ENCODE measurements around the gene WSB1. TPM values are rescaled to one million over a fixed set of nuclear protein-coding genes. Genes with fewer than 3 reads are reported as not detected.
"Not testable (repeated sequence)": the region's sequence is repeated elsewhere in the genome, so short reads cannot be mapped to it uniquely, and the experiment has no call there.

Gene WSB1
- total and polyA plus RNA-seq, 10 of the 15 experiments (the other 5 are each of a cell fraction or from before 2014, with no cell fraction given) = 26.6 to 458 (median 101) TPM

DNA sequence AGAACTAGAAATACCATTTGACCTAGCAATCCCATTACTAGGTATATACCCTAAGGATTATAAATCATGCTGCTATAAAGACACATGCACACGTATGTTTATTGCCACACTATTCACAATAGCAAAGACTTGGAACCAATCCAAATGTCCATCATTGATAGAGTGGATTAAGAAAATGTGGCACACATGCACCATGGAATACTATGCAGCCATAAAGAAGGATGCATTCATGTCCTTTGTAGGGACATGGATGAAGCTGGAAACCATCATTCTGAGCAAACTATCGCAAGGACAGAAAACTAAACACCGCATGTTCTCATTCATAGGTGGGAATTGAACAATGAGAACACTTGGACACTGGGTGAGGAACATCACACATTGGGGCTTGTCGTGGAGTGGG, 39.1 kb upstream of the WSB1 start:
- H3K27me3 ChIP-seq (replicated peaks in 1 of 2; ENCODE audit: control insufficient read depth in 2 of 2, insufficient read depth in 2 of 2, low read length in 1 of 2); DNase-seq (ENCODE audit: low read depth, low spot score); H3K9me3 ChIP-seq (replicated peaks; ENCODE audit: control insufficient read depth, insufficient read depth, low read length); H4K20me1 ChIP-seq (ENCODE audit: control insufficient read depth, insufficient read depth); H3K79me2 ChIP-seq (ENCODE audit: control insufficient read depth, insufficient read depth, low read length); H3K36me3 ChIP-seq (ENCODE audit: control insufficient read depth in 2 of 2, insufficient read depth in 2 of 2, low read length in 1 of 2); H3K9ac ChIP-seq (ENCODE audit: control insufficient read depth, insufficient read depth, low read length); H3K4me3 ChIP-seq; H3K27ac ChIP-seq (ENCODE audit: control insufficient read depth, insufficient read depth); FAIRE-seq; SMC1A ChIA-PET (ENCODE audit: uncharacterized antibody, unreplicated experiment); ATAC-seq; RAD21 ChIA-PET (ENCODE audit: unreplicated experiment); H3K4me2 ChIP-seq (ENCODE audit: control insufficient read depth, insufficient read depth); H3K4me1 ChIP-seq (ENCODE audit: control insufficient read depth, insufficient read depth, low read length); intact Hi-C loops (cut with micrococcal nuclease; ENCODE audit: unreplicated experiment); BruUV-seq (replicated peaks); CTCF ChIA-PET; H2AFZ ChIP-seq (ENCODE audit: control insufficient read depth, low read depth, low read length); in situ Hi-C loops (cut with MboI); POLR2A ChIA-PET: not testable (repeated sequence)
- 85% methylated on average over 4 of the region's 4 CpGs for WGBS (ENCODE audit: insufficient coverage, insufficient replicate concordance, low lambda C conversion rate, missing lambda C conversion rate)

DNA sequence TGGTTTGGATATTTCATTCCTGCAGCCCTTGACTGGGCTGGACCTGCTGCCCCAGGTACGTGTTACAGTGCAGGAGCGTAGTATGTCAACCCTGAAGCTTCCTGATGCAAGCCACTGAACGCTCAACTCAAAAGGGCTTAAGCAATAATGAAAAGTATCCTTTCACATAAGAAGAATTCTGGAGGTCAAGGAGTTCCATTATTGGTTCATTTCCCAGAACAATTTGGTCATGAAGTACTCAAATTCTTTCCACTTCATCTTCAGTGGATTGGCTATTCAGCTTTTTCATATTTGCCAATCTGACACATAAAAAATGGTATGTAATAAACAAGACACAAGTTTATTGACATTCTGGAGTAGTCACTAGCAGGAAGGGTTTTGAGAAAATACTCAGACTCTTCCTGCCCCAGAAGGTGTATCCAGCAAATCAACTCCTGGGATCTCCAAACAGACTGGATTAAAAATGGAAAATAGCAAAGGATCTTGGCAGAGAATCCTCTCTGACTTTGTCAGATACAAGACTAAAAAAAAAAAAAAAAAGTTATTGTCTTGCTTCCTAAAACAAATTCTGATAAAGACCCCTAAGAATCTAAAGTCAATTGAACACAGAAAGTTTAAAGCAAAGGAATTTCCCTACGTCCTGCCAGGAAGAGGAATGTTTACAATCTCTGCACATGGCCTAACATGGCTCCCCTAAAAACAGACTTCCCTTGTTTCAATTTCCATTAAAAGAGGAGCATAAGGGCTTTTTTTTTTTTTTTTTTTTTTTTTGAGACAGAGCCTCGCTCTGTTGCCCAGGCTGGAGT, 37.5 kb upstream of the WSB1 start:
- no peaks in the 10 kb centered on the region for H3K4me1 ChIP-seq (ENCODE audit: control insufficient read depth, insufficient read depth, low read length)
- no peak overlapping the region for H3K9ac ChIP-seq (ENCODE audit: control insufficient read depth, insufficient read depth, low read length)
- no peak for ATAC-seq
- ChIA-PET RAD21 (ENCODE audit: unreplicated experiment) (interaction anchor here (1.5 kb wide), 1 partner anchor 21 kb away, joined by 3 read pairs; no protein-coding TSS in a partner anchor), SMC1A (ENCODE audit: uncharacterized antibody, unreplicated experiment) (interaction anchor here (0.9 kb wide), 1 partner anchor 41 kb away, joined by 5 read pairs; no protein-coding TSS in a partner anchor), CTCF (interaction anchor here (1.8 kb wide), 2 partner anchors 19 to 60 kb away, joined by 4 to 6 read pairs; no protein-coding TSS in a partner anchor), POLR2A (interaction anchor here (0.8 kb wide), 1 partner anchor 29 kb away, joined by 7 read pairs; no protein-coding TSS in a partner anchor)
- DNase-seq (ENCODE audit: low read depth, low spot score) = no peak
- no peak overlapping the region for H3K27ac ChIP-seq (ENCODE audit: control insufficient read depth, insufficient read depth)
- H4K20me1 ChIP-seq (ENCODE audit: control insufficient read depth, insufficient read depth) = no peaks in the 10 kb centered on the region
- H3K4me3 ChIP-seq = no peak overlapping the region
- no peaks in the 10 kb centered on the region for H3K36me3 ChIP-seq (ENCODE audit: control insufficient read depth in 2 of 2, insufficient read depth in 2 of 2, low read length in 1 of 2)
- BruUV-seq (replicated peaks) = no TSS peak
- no peaks in the 10 kb centered on the region; the same call in 2 of the 3 replicates for H3K9me3 ChIP-seq (replicated peaks; ENCODE audit: control insufficient read depth, insufficient read depth, low read length)
- no peaks in the 10 kb centered on the region; a peak in 1 of 4 replicates for H3K27me3 ChIP-seq (replicated peaks in 1 of 2; ENCODE audit: control insufficient read depth in 2 of 2, insufficient read depth in 2 of 2, low read length in 1 of 2)
- intact Hi-C loops (cut with micrococcal nuclease; ENCODE audit: unreplicated experiment) = no loop called here
- WGBS (ENCODE audit: insufficient coverage, insufficient replicate concordance, low lambda C conversion rate, missing lambda C conversion rate) = 79% methylated on average over 5 of the region's 5 CpGs
- in situ Hi-C loops (cut with MboI) = no loop called here
- TF ChIP-seq CHD2 (IDR thresholded peaks at IDR 0.05; ENCODE audit: borderline replicate concordance, low read depth, low read length) = no peak
- no peak for TF ChIP-seq ETV6 (conservative IDR thresholded peaks at IDR 0.05 in 1 of 2, IDR thresholded peaks at IDR 0.05 in 1 of 2; ENCODE audit: borderline replicate concordance in 1 of 2, low read depth in 1 of 2)
- TF ChIP-seq SMAD1 (IDR thresholded peaks at IDR 0.05; ENCODE audit: low read depth, partially characterized antibody) = no peak
- TF ChIP-seq BRCA1 (IDR thresholded peaks at IDR 0.05; ENCODE audit: low read depth, low read length) = no peak
- TF ChIP-seq KAT2A (conservative IDR thresholded peaks at IDR 0.05; ENCODE audit: control insufficient read depth, low read depth, low read length) = no peak
- TF ChIP-seq HCFC1 (IDR thresholded peaks at IDR 0.05; ENCODE audit: low read length) = no peak
- H3K79me2 ChIP-seq (ENCODE audit: control insufficient read depth, insufficient read depth, low read length) = no peaks in the 10 kb centered on the region
- FAIRE-seq = no peak
- H3K4me2 ChIP-seq (ENCODE audit: control insufficient read depth, insufficient read depth) = no peak overlapping the region
- H2AFZ ChIP-seq (ENCODE audit: control insufficient read depth, low read depth, low read length) = no peak overlapping the region

Data from GM12878 (cell line).